Activated CD8-positive, alpha-beta memory T cell treated with anti-CD3 and anti-CD28 coated beads, Interleukin-2, amount 50 U/mL, for 4 hours (primary cell): ENCODE results near the gene WRNIP1.
"Not testable (repeated sequence)": the region's sequence is repeated elsewhere in the genome, so short reads cannot be mapped to it uniquely, and the experiment has no call there.

Source experiments
- DNase-seq: peaks from one replicate; pipeline ENCODE4 v3.0.0-alpha.2; 2020

The WRNIP1 gene

GRCh38 chr6:2741756-2742155, 23.4 kb upstream of the WRNIP1 start:
- DNase-seq, result no peak

DNA sequence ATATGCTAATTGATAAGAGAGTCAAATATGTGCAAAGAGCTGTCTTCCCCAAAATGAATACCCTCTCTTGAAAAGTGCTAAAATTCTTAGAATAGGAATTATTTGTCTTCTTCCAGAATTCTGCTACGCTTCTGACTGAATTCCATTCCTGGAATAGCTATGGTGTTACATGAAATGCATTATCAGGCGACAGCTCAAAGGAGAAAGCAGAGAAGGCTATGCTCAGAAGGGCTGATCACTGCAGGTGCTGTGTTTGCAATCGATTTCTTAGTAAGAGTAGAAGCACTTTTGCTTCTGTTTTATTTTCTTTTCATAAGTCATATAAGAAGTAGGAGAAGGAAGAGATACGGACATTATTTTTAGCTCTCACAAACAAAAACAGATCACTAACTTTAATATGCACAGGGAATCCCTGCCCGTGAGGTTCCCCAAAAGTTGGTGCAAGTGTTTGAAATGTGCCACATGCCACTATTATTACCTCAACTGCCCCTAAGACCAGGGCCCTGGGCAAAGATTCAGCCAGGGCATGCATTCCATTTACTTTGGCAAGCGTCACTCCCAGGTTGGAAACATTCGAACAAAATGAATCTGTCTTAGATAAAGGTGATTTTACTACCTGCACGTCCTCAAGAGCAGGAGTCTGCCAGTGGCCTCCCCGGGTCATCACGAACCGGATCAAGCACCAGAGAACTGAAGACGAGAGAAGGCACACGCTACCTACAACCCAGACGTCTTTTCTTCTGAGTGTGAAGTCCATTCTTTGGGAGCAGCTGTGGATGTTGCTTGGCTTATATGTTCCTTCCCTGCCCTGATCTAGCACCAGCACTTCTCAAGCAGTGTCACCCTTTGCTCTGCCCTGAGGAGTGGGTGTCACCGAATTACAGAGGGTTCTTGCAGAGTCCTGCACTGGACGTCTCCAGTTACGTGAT, 21.6 kb upstream of the WRNIP1 start:
- no peak for DNase-seq

DNA sequence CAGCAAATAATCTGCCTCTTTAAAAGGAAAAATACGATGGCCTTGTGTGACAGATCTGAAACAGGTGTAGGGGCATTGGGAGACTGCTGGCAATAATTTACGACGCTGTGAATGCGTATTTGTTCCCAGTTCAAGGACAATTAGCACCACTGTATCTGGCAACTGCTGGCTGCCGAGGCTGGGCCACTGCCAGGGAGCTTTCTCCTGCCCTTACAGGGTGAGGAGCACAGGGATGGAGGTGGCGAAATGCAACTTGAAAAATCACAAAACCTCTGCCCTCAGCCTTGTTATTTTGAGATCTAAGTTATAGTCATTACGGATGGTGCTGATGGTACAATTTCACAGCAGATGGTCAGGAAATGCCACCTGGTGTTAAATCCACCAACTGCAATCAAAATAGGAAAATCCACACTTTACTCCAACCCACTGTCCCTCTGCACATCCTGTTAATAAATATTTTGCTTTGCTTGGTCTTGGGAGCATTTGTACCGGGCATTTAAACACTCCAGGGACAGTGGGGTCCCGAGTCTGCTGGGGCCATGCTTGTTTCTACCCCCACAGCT, 20.9 kb upstream of the WRNIP1 start:
- DNase-seq, result no peak

- no peak for DNase-seq
Observed at GRCh38 chr6:2744778-2745177, 20.4 kb upstream of the WRNIP1 start.

GRCh38 chr6:2745246-2745645, 19.9 kb upstream of the WRNIP1 start:
- no peak for DNase-seq

DNA sequence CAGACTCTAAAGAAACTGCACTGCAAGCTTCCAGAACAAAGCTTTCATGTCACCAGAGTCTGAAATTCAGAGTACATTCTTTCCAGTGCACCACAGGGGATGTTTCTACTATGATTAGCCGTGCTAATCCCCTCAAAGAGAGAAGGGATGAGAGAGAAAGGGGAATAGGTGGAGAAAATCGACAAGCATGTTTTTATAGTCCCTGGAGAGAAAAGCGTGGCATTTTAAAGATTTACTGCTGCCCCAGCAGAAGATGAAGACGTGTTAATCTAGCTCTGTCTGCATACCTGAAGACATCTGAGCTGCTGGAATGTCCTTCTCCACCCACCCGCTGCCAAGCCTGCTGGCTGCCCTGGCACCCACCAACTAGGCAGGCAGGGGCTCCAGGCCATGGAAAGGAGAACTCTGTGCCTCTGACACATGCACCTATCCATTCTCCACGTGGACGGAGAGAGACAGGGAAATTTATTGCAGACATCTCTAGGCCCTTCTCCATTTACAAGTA, 18.6 kb upstream of the WRNIP1 start:
- no peak for DNase-seq

GRCh38 chr6:2748183-2748582, 17.0 kb upstream of the WRNIP1 start:
- DNase-seq, result no peak

DNA sequence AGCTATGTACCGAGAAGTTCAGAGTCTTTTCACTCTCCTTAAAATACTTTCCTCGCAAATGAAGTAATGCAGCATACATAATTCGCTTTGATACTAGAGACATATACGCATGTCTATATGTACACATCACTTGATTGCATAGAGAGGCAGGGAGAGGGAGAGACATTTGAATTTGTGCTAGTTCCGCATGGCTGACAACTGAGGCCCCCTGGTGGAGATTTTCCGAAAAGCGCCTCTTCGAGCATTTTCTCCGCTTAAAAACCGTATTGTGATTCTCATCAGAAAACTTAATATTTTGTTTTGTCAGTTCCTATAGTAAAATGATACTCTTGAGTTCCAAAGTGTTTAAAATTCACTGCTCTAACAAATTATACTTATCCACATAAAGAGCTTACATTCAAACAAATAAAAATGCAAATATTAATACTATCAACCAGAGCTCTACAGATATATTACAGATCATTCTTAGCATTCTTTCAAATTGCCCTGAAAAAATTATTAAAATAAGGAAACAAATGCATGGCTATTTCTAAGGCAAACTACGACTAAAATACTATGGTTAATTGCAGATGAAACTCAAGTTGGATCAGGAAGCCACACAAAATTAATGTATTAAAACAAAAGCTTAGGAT, 15.1 kb upstream of the WRNIP1 start:
- DNase-seq, result peak; percentile 71

DNA sequence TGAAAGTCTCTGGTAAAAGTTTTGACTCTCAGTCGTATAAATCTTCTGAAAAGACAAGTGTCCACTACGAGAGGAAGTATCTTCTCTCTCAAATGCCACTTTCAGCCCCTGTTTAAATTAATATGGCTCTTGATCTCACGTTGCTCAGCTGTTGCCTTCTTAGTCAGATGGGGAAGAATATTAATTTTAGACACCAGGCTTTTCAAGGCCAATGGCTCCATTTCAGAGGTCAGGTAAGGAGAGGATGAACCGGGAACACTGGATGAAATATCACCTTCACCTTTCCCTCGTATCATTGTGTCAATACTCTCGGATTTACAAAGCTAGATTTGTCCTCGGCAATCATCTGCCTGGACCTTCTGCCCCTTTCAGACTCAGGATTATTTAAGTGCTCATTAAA, 14.4 kb upstream of the WRNIP1 start, which contains the start of gene MYLK4:
Gene MYLK4, minus strand, starts transcription at position 91 of the 400 bp plus-strand sequence. CDS start 1,628 bp downstream, outside the sequence.
- DNase-seq, result no peak

DNA sequence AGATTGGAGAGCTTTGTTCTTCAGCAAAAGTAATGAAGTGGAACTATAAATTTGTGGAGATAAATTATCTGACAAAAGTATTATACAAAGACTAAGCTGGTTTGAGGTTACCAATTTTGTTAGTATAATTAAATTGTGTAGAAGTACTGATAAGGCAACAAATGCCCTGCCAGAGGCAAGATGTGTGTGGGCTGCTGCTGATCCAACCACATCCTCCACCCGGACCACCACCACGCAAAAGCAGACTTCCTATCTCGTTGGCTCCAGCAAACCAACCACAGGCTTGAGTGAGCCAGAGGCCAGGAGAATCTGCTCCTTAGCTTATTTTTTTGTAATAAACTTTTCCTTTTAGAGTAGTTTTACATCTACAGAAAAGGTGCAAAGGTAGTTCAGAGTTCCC, 13.3 kb upstream of the WRNIP1 start:
- DNase-seq, result no peak

GRCh38 chr6:2752477-2753109, 12.6 kb upstream of the WRNIP1 start:
- no peak for DNase-seq

GRCh38 chr6:2753110-2753489, 12.1 kb upstream of the WRNIP1 start:
- DNase-seq, result no peak

DNA sequence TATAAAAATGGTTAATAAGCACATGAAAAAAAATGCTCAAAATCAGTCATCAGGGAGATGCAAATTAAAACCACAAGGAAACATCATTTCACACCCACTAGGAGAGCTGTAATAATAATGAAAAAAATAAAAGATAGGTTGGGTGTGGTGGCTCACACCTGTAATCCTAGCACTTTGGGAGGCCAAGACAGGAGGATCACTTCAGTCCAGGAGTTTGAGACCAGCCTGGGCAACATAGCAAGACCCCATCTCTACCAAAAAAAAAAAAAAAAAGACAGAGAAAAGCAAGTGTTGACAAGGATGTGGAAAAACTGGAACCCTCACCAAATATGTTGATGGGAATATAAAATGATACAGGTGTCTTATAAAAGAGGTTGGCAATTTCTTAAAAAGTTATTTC, 11.4 kb upstream of the WRNIP1 start:
- no peak for DNase-seq

DNA sequence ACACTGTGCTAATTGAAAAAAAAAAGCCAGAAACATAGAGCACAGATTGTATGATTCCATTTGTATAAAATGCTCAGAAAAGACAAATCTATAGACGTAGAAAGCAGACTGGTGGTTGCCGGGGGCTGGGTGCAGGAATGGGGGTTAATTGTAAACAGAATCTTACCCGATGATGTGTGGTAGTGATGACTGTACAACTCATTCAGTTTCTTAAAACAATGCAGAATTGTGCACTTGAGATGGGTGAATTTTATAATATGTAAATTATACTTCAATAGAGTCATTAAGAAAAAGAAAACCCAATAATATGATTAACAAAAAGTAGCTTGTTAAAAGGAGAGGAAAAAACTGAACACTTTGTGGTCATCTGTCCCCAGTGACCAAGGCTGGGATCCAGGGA, 10.8 kb upstream of the WRNIP1 start:
- no peak for DNase-seq

- no peak for DNase-seq
Observed at GRCh38 chr6:2754911-2755310, 10.3 kb upstream of the WRNIP1 start.

DNA sequence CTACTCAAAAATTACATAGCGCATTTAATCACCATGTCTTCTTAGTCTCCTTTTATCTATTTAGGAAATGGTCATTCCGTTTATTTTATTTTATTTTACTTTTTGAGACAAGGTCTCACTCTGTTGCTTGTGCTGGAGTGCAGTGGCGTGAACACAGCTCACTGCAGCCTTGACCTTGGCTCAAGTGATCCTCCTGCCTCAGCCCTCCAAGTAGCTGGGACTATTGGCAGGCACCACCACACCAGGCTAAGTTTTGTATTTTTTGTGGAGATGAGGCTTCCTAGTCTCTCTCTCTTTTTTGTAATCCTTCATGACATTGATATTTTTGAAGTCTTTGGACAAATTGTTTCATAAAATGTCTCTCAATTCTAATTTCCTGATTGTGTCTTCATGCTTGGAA, 9.7 kb upstream of the WRNIP1 start:
- no peak for DNase-seq

GRCh38 chr6:2756241-2756640, 9.0 kb upstream of the WRNIP1 start:
- no peak for DNase-seq

DNA sequence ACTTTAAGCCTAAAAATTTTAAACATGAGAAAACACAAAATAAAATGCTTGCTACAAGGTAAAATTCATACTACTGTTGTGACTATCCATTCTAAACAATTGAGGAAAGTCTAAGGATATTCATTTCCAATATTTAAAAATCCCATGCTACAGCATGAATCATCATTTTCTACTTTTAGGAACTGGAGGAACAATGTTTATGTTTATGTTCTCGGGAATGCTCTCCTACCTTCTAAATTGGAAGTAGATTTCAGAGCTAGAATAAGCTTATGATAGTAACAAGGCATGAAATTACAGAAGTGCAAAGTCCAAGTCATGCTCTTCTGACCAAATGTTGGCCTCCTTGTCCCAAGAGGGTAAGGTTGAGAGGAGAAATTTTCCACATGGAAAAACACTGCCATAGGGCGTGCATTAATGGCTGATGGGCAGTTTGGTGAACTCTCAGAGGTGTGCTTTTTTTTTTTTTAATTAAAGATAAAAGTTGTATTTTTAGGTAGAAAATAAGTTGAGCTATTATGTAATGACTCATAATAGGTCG, 8.4 kb upstream of the WRNIP1 start:
- no peak for DNase-seq

- no peak for DNase-seq
Observed at GRCh38 chr6:2758980-2759379, 6.2 kb upstream of the WRNIP1 start.

GRCh38 chr6:2760882-2761842, 4.0 kb upstream of the WRNIP1 start:
- no peak for DNase-seq

DNA sequence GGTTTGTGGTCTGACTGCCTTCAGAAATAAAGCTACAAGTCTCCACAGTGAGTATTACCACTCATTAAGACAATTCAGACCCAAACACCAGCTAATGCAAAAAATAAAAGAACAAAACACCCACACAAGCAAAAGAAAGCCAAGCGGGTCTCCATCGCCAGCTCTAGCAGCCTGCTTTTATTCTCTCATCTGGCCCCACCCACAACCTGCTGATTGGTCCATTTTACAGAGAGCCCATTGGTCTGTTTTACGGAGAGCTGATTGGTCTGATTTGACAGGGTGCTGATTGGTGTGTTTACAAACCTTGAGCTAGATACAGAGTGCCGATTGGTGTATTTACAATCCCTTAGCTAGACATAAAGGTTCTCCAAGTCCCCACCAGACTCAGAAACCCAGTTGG, 2.3 kb upstream of the WRNIP1 start:
- not testable (repeated sequence) for DNase-seq

- DNase-seq, result no peak
Observed at GRCh38 chr6:2763345-2763841, 1.8 kb upstream of the WRNIP1 start.
